Pulmonary artery endothelial cell (primary cell): ENCODE data around the gene ZBTB47. TPM values are rescaled to one million over a fixed set of nuclear protein-coding genes. Genes with fewer than 3 reads are reported as not detected.
A peak's percentile ranks its signal among the peaks of the same experiment; 100 is the strongest.

Experiments used
- DNase-seq: peaks from one replicate; pipeline ENCODE4 v3.0.0-alpha.2; 2011; ENCODE audit warnings: low read depth, low spot score
- total RNA-seq: library from RNA; depleted of rRNA; stranded (reverse); fragments of >200 nt; gene quantifications from 2 replicates; pipeline ENCODE4 v1.2.3, GENCODE V29; 2014

The ZBTB47 gene
- total RNA-seq, 1 donor from 2014 or later, result 22.4 TPM

DNA sequence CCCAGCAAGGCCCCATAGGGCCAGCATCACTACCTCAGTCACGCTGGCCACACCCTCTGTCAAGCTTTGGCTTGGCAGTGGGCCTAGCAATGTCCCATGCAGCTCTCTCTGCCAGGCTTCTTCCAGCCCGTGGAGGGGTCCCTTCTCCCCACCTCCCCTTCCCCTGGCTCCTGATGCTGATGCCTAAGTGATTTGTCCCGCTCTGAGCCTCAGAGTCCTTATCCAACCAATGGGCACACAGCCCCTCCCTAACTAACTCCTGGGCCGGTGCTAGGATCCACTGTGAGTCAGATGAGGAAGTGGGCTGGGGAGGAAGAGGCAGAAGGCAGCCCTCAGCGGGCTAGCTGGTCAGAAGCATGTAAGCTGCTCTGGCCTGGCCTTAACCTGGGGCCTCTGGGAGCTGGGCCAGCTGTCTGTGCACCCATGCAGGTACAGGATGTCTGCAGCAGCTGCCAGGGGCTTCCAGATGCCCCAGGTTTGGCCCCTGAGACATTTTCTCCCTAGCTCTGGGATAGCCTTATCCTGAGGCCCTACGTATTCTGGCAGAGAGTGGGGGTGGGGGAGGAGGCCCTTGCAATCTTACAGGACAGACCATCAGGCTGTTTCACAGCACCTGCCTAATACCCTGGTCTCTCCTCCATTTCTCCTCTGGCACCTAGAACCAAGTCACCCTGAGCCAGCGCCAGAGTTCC is 740 bp upstream of the ZBTB47 start:
- DNase-seq, result peak; percentile 39

DNA sequence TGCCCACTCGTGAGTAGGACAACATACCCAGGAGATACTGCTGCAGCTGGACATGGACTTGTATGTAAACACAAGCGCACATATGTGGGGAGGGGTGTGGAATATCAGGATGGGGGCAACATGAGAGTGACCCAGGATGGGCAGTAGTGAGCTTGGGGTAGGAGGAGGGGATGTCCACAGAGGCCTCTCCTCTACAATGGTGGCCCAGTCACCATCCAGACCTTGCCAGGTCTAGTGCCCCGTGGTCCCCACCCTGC is 266 bp upstream of the ZBTB47 start:
- no peak for DNase-seq

DNA sequence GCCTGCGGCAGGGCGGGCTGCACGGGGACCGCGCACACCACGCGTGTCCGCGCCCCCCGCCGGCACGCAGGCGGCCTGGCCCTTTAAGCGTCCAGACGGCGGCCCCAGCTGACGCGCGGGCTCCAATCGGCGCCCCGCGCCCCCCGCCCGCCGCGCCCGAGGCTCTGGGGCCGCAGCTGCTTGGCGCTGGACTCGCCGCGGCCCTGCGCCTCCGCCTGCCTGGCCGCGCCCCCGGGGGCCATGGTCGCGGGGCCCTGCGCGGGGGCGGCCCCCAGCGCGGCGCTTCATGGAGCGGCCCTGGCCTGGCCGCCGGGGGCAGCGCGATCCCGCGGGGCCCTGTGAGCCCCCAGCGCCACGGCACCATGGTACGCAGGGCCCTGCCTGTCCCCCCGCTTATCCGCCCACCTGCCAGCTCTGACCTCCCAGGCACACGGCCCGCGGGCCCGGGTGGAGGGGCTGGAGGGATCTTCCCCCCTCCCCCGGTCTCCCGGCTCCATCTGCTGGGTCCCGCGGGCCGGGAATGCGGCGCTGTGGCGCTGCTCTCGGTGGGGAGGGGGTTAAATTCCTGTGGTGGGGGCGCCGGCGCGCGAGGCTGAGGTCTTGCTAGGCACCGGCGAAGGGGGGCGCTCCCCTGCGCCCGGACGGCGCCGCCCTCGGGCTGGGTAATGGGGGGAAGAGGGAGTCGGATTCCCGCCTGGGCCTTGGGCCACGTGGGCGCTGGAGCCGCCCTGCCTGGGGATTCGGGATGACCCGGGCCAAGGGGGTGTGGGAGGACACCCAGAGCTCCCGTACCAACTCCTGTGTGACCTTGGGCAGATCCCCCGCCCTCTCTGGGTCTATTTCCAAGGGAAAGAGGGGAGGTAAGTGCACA is 1.1 kb downstream of the ZBTB47 start:
- no peak for DNase-seq

DNA sequence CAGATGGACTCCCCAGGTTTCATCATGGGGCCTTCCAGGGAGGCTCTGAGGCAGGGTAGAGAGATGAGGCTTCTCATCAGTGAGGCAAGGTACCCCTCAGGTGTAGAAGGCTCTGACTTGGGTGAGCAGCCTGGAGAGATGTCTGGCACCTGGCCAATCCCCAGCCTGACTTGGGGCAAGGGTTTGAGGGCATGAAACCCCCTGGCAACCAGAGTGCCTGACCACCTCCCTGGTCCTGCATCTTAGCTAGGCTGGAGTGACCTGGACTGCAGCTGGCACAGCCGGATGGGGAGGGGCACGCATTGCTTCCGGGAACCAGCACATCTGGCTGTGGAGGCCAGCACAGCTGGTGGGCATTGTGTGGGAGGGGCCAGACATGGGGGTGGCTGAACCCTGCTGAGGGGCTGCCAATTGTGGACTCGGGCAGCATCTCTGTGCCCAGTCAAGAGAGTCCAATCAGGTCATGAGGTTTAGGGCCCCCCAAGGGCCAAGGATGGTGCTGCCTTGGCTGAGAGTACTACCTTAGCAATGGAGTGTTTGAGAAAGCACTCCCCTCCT is 1.9 kb downstream of the ZBTB47 start:
- DNase-seq, result no peak

DNA sequence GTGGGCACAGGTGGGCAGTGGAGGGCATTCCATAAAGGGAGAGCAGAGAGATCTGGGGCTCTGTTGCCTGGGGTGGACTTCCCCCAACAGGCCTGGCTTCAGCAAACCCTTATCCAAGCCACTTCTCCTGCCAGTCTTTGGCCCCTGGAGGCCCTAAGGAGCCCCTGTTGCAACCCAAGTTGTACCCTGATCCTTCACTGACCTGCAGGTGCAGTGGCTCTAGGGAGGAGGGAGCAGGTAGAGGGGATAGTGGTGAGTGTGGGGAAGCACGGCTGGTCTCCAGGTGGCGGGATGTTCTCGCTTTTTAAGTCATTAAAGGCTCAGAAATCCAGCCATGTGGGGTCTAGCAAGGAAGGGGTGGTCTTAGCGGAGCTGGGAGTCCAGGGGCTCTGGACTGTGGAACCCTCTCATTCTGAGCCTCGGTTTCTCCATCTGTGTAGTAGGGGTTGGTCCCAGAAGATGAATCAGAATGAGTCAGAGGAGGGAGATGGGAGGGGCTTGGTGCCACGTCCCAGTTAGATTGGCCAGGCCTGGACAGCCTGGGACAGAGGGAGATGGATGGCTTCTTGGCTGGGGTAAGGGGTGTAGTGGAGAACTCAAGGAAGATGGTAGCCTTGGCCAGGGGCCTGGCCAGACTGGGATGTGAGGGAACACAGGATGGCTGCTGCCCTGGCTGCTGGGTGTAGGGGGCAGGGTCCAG is 2.6 kb downstream of the ZBTB47 start:
- DNase-seq, result no peak

DNA sequence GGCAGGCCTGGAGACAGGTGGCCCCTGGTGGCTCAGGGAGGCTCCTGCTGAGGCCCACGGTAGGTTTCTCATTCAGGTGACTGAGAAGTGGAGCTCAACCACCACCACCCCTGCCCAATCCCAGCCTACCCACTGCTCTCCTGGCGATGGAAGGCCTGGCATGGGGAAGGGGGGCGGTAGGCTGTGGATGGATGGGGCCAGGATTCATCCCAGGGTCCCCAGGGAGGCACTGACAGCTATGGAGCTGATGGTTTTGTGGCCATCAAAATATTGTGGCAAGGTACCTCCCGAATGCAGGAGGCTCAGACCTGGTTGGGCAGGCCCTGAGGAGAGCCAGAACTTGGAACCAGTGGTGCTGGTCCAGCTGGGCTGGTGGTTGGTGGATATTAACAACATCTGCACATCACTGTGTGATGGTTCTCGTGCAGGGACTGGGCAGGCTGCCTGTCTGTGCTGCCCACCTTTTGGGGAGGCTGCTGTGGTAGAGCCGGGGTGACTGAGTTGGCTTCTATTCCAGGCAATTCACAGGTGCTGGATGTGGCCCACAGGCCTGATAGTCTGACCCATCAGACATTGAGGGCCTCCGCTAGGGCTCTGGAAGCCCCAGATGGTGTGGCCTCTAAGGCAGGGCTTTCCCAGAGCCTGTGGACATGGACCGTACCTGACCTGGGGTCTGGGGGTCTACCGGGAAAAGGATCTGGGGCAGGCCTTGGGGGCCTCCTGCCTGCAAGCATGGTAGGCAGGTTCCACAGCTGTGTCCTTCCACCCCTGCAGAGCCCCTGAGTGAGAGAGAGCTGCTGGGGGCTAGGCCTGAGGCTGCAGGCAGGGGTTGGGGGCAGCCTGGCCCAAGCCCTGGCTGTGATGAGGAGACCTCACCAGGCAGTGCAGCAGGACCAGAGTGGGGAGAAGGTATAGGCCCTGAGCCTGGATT is 3.4 kb downstream of the ZBTB47 start:
- no peak for DNase-seq

DNA sequence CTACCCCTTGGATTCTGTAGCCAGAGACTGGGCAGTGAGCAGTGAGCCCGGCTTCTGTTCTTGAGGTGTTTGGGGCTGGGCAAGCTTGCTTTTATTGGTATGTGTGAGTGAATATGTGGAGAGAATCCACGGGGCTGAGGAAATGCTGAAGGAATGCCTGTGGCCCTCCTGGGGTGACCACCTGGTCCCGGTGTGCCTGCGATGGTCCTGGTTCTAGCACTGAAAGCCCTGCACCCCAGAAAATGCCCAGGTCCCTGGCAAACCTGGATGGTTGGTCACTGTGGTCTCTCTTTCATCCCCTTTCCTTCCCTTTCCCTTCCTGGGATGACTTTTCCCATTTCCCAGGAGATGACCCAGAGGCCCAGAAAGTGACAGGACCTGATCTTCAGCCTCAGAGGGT is 4.2 kb downstream of the ZBTB47 start:
- DNase-seq, result no peak

DNA sequence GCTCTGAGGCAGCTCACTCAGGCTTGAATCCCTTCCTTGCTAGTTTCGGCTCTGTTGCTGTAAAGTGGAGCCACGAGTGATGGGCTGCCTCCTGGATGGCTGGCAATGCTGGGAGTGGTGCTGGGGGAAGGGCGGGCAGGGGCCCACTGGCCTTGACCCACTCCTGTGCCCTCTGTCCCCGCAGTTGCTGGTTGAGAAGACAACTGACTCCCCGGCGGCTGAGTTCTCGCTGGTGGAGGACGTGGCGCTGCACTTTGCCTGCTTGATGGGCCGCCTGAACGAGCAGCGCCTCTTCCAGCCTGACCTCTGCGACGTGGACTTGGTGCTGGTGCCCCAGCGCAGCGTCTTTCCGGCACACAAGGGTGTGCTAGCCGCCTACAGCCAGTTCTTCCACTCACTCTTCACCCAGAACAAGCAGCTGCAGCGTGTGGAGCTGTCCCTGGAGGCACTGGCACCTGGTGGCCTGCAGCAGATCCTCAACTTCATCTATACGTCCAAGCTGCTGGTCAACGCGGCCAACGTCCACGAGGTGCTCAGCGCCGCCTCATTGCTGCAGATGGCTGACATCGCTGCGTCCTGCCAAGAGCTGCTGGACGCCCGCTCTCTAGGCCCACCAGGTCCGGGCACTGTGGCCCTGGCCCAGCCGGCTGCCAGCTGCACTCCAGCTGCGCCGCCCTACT is 4.7 kb downstream of the ZBTB47 start:
- no peak for DNase-seq

DNA sequence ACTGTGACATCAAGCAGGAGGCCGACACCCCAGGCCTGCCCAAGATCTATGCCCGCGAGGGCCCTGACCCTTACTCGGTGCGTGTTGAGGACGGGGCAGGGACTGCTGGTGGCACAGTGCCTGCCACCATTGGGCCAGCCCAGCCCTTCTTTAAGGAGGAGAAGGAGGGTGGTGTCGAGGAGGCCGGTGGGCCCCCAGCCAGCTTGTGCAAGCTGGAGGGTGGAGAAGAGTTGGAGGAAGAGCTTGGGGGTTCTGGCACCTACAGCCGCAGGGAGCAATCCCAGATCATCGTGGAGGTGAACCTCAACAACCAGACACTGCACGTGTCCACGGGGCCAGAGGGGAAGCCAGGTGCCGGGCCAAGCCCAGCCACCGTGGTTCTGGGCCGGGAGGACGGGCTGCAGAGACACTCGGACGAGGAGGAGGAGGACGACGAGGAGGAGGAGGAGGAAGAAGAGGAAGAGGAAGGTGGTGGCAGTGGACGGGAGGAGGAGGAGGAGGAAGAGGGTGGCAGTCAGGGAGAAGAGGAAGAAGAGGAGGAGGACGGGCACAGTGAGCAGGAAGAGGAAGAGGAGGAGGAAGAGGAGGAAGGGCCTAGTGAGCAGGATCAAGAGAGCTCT is 5.4 kb downstream of the ZBTB47 start:
- no peak for DNase-seq

DNA sequence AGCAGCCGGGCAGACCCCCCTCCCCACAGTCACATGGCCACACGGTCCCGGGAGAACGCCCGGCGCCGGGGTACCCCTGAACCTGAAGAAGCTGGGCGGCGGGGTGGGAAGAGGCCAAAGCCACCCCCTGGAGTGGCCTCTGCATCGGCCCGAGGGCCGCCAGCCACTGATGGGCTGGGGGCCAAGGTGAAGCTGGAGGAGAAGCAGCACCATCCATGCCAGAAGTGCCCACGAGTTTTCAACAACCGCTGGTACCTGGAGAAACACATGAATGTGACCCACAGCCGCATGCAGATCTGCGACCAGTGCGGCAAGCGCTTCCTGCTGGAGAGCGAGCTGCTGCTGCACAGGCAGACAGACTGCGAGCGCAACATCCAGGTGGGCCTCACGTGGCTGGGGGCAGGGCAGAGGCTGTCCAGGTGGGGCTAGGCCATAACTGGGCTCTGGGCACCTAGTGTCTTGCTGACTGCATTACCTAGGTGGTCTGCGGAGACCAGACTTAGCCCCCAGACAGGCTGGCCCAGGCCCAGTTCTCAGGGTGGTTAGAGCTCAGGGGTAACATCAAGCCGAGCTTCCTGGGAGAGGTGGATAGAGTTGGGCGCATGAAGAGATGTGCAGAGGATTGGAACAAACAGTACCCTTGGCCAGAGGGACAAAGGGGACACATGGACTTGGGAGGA is 6.1 kb downstream of the ZBTB47 start:
- DNase-seq, result no peak

DNA sequence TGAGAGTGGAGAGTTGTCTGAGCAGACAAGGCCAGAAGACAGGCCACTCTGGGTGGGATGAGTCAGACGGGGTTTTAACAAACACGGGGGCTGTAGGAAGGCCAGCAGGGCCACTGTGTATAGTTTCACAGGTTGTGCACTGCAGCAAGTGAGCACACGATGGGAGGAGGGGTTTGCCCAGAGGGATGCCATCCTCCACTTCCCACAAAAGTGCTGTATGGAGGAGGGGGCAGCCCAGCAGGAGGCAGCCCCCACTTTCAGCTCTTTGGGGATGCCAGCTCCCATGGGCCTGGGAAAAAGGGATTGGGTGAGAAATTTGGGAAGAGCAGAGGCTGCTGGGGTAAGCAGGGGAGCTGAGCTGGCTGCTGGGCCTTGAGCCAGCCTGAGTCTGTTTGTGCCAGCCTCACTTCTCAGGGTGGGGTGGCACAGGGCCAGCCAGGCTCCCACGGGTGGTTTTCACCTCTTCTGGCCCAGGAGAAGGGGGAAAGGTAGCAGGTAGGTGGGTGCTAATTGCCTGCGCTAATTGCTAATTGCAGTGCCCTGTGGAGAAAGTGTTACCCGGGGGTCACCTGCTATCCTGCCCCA is 6.7 kb downstream of the ZBTB47 start:
- no peak for DNase-seq

DNA sequence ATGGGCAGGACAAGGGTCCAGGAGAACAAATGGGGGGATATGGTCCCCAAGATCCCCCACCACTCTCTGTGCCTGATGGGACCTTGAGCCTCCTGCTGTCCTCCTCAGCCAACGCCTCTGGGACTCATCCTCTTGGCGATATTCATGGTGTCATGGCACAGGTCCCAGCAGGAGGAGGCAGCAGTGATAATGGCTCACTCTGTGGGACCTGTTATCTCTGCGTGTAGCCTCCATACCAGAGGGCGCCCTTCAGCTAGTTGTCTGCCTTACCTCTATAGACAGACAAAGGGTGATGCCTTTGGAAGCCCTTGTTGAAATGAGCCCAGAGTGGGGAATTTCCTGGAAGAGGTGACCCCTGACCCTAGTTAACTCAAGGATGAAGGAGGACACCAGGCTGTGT is 7.4 kb downstream of the ZBTB47 start:
- DNase-seq, result no peak

DNA sequence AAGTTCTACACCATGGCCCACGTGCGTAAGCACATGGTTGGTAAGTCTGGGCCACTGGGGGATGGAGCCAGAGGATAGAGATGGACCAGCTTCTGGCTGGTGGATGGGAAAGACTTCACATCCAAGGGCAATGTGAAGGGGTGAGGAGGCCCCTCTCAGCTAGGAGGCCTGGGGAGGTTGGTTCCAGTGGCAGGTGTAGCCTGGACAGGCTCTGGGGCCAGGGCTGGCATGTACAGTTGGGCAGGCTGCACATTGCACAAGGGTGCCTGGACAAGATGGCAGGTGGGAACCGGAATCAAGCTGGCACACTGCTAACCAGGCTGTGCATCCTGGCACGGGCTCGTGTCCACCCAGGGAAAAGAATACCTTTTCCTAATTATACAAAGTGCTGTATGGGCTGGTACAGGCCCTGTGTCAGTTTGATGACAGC is 8.1 kb downstream of the ZBTB47 start:
- no peak for DNase-seq

DNA sequence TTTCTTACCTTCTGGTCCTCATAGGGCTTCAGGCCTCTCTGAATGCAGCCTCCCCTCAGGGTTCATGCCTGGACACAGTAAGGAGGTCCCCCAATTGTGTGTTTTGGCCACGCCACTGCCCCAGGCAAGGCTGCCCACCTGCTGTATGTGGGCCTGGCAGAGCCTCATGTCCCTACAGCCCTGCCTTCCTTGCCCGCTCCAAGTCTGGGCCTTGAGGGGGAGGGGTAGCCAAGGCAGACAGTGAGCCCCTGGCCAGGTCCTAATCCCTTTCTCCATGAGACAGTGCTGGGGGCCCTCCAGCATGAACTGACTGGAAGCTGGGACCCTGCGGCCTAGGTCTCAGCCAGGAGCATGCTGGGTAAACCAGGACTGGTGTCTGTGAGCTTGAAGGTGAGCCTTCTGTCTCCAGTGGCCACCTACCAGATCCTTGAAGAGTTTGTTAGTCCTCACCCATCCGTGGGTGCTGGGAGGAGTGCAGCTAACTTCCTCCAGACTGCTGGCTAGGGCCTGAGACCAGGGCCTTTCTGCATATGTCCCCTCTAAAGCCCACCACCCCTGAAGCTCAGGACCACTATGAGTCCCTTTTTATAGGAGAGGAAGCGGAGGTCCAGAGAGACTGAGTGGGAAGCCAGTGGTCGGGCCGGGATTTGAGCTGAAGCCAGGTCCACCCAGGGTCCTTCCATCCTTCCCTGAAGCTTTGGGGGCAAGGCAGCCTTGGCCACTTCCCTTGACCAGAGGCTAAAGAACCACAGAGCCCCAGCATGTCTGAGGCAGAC is 8.7 kb downstream of the ZBTB47 start:
- no peak for DNase-seq

DNA sequence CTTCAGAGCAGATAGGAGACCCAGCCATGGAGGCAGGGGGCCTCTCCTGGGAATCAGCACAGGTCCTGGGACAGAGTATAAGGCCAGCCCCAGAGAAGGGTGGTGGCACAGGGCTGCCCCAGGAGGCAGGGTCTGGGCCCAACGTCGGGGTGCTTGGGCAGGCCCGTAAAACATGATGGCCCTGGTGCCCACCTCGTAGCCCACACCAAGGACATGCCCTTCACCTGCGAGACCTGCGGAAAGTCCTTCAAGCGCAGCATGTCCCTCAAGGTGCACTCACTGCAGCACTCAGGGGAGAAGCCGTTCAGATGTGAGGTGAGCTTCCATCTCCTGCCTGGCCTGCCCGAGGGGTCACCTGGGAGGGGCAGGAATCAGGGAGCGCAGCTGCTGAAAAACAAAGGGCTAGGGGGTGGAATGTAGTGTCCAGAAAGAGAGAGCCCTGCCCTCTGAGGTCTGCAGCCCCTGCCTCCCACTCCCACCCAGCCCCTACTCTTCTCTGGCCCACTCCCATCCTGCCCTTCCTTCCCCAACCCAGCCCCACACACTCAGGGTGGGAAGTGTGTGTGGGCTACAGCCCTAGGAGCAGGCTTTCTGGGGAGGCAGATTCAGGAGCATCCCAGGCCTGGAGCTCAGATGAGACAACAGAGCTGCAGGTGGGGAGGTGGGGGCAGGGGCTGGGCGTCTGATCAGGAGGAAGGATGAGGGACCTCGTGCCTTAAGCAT is 9.5 kb downstream of the ZBTB47 start:
- DNase-seq, result no peak

DNA sequence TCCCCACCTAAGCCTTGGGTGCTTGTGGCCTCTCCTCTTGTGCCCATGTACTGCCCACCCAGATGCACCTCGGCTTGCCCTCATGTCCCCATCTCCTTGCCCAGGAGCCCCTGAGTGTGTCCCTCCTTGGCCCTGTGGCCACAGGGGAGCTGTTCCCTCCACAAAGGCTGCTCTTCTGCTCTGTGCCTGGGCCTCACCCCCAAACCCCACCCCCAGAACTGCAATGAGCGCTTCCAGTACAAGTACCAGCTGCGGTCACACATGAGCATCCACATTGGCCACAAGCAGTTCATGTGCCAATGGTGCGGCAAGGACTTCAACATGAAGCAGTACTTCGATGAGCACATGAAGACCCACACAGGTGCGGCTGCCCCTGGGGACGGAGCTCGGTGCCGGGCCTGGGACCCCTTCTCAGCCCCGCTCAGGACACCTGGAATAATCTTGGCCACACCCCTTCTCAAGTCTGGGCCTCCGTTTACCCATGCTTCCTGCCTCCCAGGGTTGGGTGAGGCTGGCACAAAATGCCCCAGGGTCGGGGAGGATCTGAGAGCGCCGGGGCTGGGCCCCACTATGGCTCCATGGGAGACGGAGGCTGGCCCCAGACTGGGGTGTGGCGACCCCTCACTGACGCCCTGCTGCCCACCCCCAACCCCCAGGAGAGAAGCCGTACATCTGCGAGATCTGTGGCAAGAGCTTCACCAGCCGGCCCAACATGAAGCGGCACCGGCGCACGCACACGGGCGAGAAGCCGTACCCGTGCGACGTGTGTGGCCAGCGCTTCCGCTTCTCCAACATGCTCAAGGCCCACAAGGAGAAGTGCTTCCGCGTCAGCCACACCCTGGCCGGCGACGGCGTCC is 10.3 kb downstream of the ZBTB47 start:
- DNase-seq, result no peak

DNA sequence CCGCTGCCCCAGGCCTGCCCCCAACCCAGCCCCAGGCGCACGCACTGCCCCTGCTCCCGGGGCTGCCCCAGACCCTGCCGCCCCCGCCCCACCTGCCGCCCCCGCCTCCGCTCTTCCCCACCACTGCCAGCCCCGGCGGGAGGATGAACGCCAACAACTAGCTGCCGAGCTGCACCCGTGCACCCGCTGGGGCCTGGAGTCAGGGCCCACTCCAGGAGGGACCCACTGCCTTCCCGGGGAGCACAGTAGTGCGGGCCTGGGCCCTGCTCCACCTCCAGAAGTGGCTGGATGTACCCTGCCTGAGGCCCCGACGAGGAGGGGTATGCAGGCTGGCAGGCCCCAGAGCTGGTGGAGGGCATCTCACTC is 10.9 kb downstream of the ZBTB47 start:
- DNase-seq, result no peak
